B cell (primary cell): ENCODE measurements around the gene JAG2. TPM values are rescaled to one million over a fixed set of nuclear protein-coding genes. Genes with fewer than 3 reads are reported as not detected.

Experiments
- ATAC-seq: fragments of 200-7000 bp; cut with Tn5 transposase; one replicate; pipeline ENCODE4 v1.10.0; 2021; ENCODE audit warnings: low read depth, mild to moderate bottlenecking, moderate number of reproducible peaks, moderate library complexity
- CTCF ChIA-PET: fragments of 350-600 bp; sonication (Branson Sonifier 250); formaldehyde crosslinking; loops from one replicate; lab custom pipeline; 2021; ENCODE audit warnings: antibody characterized with exemption, inconsistent platforms; lab: Charles Lee
- POLR2A ChIA-PET: fragments of 350-600 bp; sonication (Branson Sonifier 250); formaldehyde crosslinking; loops from one replicate; lab custom pipeline; 2021; ENCODE audit warnings: antibody characterized with exemption; lab: Charles Lee
- DNase-seq: peaks from one replicate; pipeline ENCODE4 v3.0.0; 2013
- H2AFZ ChIP-seq: 2 replicates; pipeline ENCODE4 v1.6.1; 2012; ENCODE audit warnings: mild to moderate bottlenecking, low read depth, low read length; ENCODE audit not compliant: insufficient read depth, poor library complexity, severe bottlenecking
- H3K27ac ChIP-seq, 2 donors: 1 replicate in 1 of 2; 2 replicates in 1 of 2; pipeline ENCODE4 v1.5.1; 2012 to 2013; ENCODE audit warnings: low read length in 2 of 2, mild to moderate bottlenecking in 2 of 2, moderate library complexity in 1 of 2
- H3K27me3 ChIP-seq, 4 experiments: fragments of 200-600 bp in 1 of 4; sonication (generic) in 1 of 4; replicated peaks in 1 of 4; 1 replicate in 2 of 4; 2 replicates in 2 of 4; pipeline versions ENCODE4 v1.6.1 to v1.7.0; 2013 to 2016; ENCODE audit warnings: low read length in 3 of 4, mild to moderate bottlenecking in 2 of 4, mixed read lengths in 1 of 4, moderate library complexity in 1 of 4; ENCODE audit not compliant: insufficient read depth in 4 of 4, control insufficient read depth in 3 of 4; ENCODE audit errors: control extremely low read depth in 1 of 4
- H3K36me3 ChIP-seq, 2 experiments: replicated peaks in 1 of 2; 1 replicate in 1 of 2; 2 replicates in 1 of 2; pipeline versions ENCODE4 v1.6.1 to v1.7.1; 2013; ENCODE audit warnings: low read length in 1 of 2; ENCODE audit not compliant: insufficient read depth in 2 of 2, control insufficient read depth in 1 of 2; ENCODE audit errors: control extremely low read depth in 1 of 2, extremely low read depth in 1 of 2
- H3K4me1 ChIP-seq, 2 donors: fragments of 200-600 bp in 1 of 2; sonication (generic) in 1 of 2; 1 replicate in 1 of 2; 2 replicates in 1 of 2; pipeline versions ENCODE4 v1.5.1 to v1.6.1; 2013 to 2017; ENCODE audit warnings: low read length in 2 of 2; ENCODE audit not compliant: control insufficient read depth in 2 of 2, insufficient read depth in 2 of 2
- H3K4me2 ChIP-seq: replicated peaks from 2 replicates; pipeline ENCODE3; 2012; ENCODE audit warnings: mild to moderate bottlenecking, low read depth, low read length; ENCODE audit not compliant: poor library complexity, severe bottlenecking
- H3K4me3 ChIP-seq, 5 experiments: fragments of 200-600 bp in 1 of 5; sonication (generic) in 1 of 5; 1 replicate in 3 of 5; 2 replicates in 2 of 5; pipeline versions ENCODE4 v1.5.1 to v1.7.0; 2011 to 2016; ENCODE audit warnings: low read length in 4 of 5, mild to moderate bottlenecking in 4 of 5, low read depth in 2 of 5, control low read depth in 1 of 5, moderate library complexity in 1 of 5; ENCODE audit not compliant: insufficient read depth in 1 of 5; ENCODE audit errors: control extremely low read depth in 1 of 5, extremely low read depth in 1 of 5
- H3K79me2 ChIP-seq: fragments of 200-600 bp; sonication (generic); one replicate; pipeline ENCODE4 v1.6.0; 2016; ENCODE audit warnings: low read length; ENCODE audit not compliant: control insufficient read depth, insufficient read depth
- H3K9ac ChIP-seq: fragments of 200-600 bp; sonication (generic); 2 replicates; pipeline ENCODE4 v1.6.1; 2017; ENCODE audit warnings: mild to moderate bottlenecking, low read length, moderate library complexity
- H3K9me3 ChIP-seq, 3 donors: one replicate each; pipeline versions ENCODE4 v1.6.1 to v1.7.1; 2013; ENCODE audit warnings: low read length in 2 of 3; ENCODE audit not compliant: control insufficient read depth in 2 of 3, insufficient read depth in 1 of 3; ENCODE audit errors: control extremely low read depth in 1 of 3
- H4K20me1 ChIP-seq: 2 replicates; pipeline ENCODE4 v1.6.0; 2012; ENCODE audit warnings: mild to moderate bottlenecking, low read length; ENCODE audit not compliant: insufficient read depth, control insufficient read depth, poor library complexity, severe bottlenecking
- H3K27ac Mint-ChIP-seq: one replicate; pipeline ENCODE4 v1.8.0; 2021; ENCODE audit warnings: mixed read lengths
- H3K27me3 Mint-ChIP-seq: one replicate; pipeline ENCODE4 v1.8.0; 2021; ENCODE audit warnings: mixed read lengths
- H3K4me1 Mint-ChIP-seq: one replicate; pipeline ENCODE4 v1.8.0; 2021; ENCODE audit warnings: mixed read lengths
- H3K4me3 Mint-ChIP-seq: one replicate; pipeline ENCODE4 v1.8.0; 2021; ENCODE audit warnings: mixed read lengths
- H3K9me3 Mint-ChIP-seq: one replicate; pipeline ENCODE4 v1.8.0; 2022; ENCODE audit warnings: mixed read lengths; ENCODE audit not compliant: insufficient read depth
- EZH2 ChIP-seq: IDR thresholded peaks from 2 replicates; pipeline ENCODE4 v1.6.1; 2012; ENCODE audit warnings: borderline replicate concordance, low read depth, mild to moderate bottlenecking, moderate library complexity, low read length; ENCODE audit not compliant: insufficient read depth, poor library complexity, severe bottlenecking
- WGBS: methylation state at CpG from one replicate; pipeline ENCODE4 v1.1.5; 2013; ENCODE audit warnings: missing lambda C conversion rate; ENCODE audit not compliant: insufficient coverage; 5-methylcytosine and 5-hydroxymethylcytosine counted together
- intact Hi-C: fragments of 100-400 bp; cut with micrococcal nuclease; formaldehyde crosslinking; loops from one replicate; pipeline ENCODE4 v1.10.0; 2022
- polyA plus RNA-seq: library from polyadenylated mRNA; depleted of rRNA; stranded (reverse); fragments of >200 nt; gene quantifications from 2 replicates; pipeline ENCODE4 v1.2.3, GENCODE V29; 2012
- total RNA-seq, 2 donors: library from RNA; stranded (reverse); fragments of 120-200 nt in 1 of 2; gene quantifications; 1 replicate in 1 of 2; 2 replicates in 1 of 2; pipeline versions ENCODE4 v1.2.3 to v1.2.4, GENCODE V29; 2013 to 2022
- TF ChIP-seq, protein P1 (sequence below): fragments of 200-600 bp; IDR thresholded peaks from one replicate; pipeline ENCODE4 v1.8.0; 2022; ENCODE audit warnings: antibody characterized with exemption, mild to moderate bottlenecking

JAG2 gene
- total and polyA plus RNA-seq, 2 donors (not counting 1 experiment from before 2014, with no cell fraction given) = 0.27 to 0.34 TPM

DNA sequence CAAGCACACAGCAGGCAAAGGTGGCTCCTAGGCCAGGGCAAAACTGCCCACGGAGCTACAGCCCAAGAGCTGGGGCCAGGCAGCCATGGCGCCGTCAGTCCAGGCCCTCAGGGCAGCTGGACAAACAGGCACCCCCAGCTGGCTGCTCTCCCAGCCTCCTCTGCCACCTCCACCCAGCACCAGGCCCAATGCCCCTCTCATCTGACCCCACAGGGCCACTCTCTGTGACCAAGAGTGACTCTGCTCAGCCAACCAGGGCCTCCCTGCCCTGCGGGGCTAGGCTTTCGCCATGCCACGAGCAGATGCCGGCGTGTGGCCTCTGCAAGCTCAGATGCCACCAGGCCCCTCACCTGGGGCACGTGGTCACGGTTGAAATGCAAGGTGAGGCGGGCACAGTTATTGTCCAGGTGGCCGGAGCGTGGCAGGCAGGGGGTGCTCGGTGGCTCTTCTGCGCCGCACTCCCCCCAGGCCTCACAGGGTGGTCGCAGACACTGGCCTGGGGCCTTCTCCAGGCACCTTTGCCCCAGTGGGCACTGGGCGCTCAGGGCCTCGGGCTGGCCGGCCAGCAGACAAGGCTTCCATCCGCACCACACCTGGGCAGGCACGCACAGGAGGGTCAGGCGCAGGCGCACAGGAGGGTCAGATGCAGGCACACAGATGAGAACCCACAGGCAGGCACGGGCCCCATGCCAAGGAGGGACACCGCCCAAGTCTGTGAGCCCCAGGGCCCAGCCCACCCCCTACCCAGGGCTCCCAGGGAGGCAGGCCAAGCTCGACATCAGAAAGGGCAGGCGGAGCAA, 23.0 kb downstream of the JAG2 start:
- whole genome bisulfite sequencing = 95% methylated on average over 28 of the region's 28 CpGs
- H3K9me3 ChIP-seq = peaks cover 0 to 10% (median 0%) of the 10 kb centered on the region in 3 donors
- H2AFZ ChIP-seq = no peak overlapping the region
- no peaks in the 10 kb centered on the region for H3K79me2 ChIP-seq
- Mint-ChIP-seq H3K27me3 (no peaks in the 10 kb centered on the region), H3K9me3 (no peaks in the 10 kb centered on the region), H3K27ac (no peak overlapping the region), H3K4me3 (no peak overlapping the region), H3K4me1 (no peaks in the 10 kb centered on the region)
- no peaks in the 10 kb centered on the region for H4K20me1 ChIP-seq
- TF ChIP-seq, protein P1, sequence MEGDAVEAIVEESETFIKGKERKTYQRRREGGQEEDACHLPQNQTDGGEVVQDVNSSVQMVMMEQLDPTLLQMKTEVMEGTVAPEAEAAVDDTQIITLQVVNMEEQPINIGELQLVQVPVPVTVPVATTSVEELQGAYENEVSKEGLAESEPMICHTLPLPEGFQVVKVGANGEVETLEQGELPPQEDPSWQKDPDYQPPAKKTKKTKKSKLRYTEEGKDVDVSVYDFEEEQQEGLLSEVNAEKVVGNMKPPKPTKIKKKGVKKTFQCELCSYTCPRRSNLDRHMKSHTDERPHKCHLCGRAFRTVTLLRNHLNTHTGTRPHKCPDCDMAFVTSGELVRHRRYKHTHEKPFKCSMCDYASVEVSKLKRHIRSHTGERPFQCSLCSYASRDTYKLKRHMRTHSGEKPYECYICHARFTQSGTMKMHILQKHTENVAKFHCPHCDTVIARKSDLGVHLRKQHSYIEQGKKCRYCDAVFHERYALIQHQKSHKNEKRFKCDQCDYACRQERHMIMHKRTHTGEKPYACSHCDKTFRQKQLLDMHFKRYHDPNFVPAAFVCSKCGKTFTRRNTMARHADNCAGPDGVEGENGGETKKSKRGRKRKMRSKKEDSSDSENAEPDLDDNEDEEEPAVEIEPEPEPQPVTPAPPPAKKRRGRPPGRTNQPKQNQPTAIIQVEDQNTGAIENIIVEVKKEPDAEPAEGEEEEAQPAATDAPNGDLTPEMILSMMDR = no peak
- TF ChIP-seq EZH2 = no peak
- no peaks in the 10 kb centered on the region for H3K36me3 ChIP-seq
- no peaks in the 10 kb centered on the region for H3K27me3 ChIP-seq
- no peaks in the 10 kb centered on the region for H3K4me1 ChIP-seq
- DNase-seq = no peak
- intact Hi-C loops = no loop called here
- ATAC-seq = no peak
- H3K4me3 ChIP-seq = no peak overlapping the region
- CTCF ChIA-PET = no interaction called here
- H3K9ac ChIP-seq = no peak overlapping the region
- H3K27ac ChIP-seq = no peak overlapping the region
- POLR2A ChIA-PET = interaction anchor here (0.6 kb wide), 1 partner anchor 445 kb away, joined by 10 read pairs; no protein-coding TSS in a partner anchor
- no peak overlapping the region for H3K4me2 ChIP-seq
